GM18909 (cell line): Measurements from ENCODE around the gene ZNF611.
"Not testable (repeated sequence)": the region's sequence is repeated elsewhere in the genome, so short reads cannot be mapped to it uniquely, and the experiment has no call there.

Experiments
- ATAC-seq: cut with Tn5 transposase; IDR thresholded peaks from one replicate; pipeline ENCODE4 v1.9.1; 2021; ENCODE audit warnings: mild to moderate bottlenecking; ENCODE audit not compliant: unreplicated experiment, poor library complexity

Gene ZNF611

GRCh38 chr19:52734893-52735661 lies at the start of gene ZNF611:
Gene ZNF611, minus strand, starts transcription at chr19:52735044. Its CDS starts 19,150 bp downstream, at chr19:52715894.
- ATAC-seq: peak; percentile 95

- not testable (repeated sequence) for ATAC-seq
Measured at GRCh38 chr19:52782864-52783263, 48.0 kb upstream of the ZNF611 start.

GRCh38 chr19:52778811-52779210 lies 44.0 kb upstream of the ZNF611 start:
- ATAC-seq: no peak

- ATAC-seq: not testable (repeated sequence)
Measured at GRCh38 chr19:52756447-52756846, 21.6 kb upstream of the ZNF611 start.

- no peak for ATAC-seq
Measured at GRCh38 chr19:52749780-52750179, 14.9 kb upstream of the ZNF611 start.

- ATAC-seq: no peak
Measured at GRCh38 chr19:52748336-52748950, 13.6 kb upstream of the ZNF611 start.

GRCh38 chr19:52745919-52746318 lies 11.1 kb upstream of the ZNF611 start:
- ATAC-seq: not testable (repeated sequence)

- ATAC-seq: no peak
Measured at GRCh38 chr19:52743091-52743490, 8.2 kb upstream of the ZNF611 start.

GRCh38 chr19:52742516-52742915 lies 7.7 kb upstream of the ZNF611 start:
- ATAC-seq: no peak

GRCh38 chr19:52741951-52742485 lies 7.2 kb upstream of the ZNF611 start:
- ATAC-seq: no peak

GRCh38 chr19:52741371-52741770 lies 6.5 kb upstream of the ZNF611 start:
- ATAC-seq: not testable (repeated sequence)

GRCh38 chr19:52739576-52739975 lies 4.7 kb upstream of the ZNF611 start:
- ATAC-seq: no peak

GRCh38 chr19:52735734-52736133 lies 890 bp upstream of the ZNF611 start:
- no peak for ATAC-seq

GRCh38 chr19:52734331-52734892 lies 432 bp downstream of the ZNF611 start:
- ATAC-seq: peak; percentile 37

- not testable (repeated sequence) for ATAC-seq
Measured at GRCh38 chr19:52726051-52726450, 8.8 kb downstream of the ZNF611 start.

GRCh38 chr19:52725528-52725961 lies 9.3 kb downstream of the ZNF611 start:
- no peak for ATAC-seq

- no peak for ATAC-seq
Measured at GRCh38 chr19:52724701-52725514, 9.9 kb downstream of the ZNF611 start.

GRCh38 chr19:52723907-52724598 lies 10.8 kb downstream of the ZNF611 start:
- not testable (repeated sequence) for ATAC-seq

GRCh38 chr19:52722062-52723003 lies 12.5 kb downstream of the ZNF611 start:
- no peak for ATAC-seq
